GM18502 (cell line): Measurements from ENCODE around the gene MCHR1.
"Not testable (repeated sequence)": the region's sequence is repeated elsewhere in the genome, so short reads cannot be mapped to it uniquely, and the experiment has no call there.

Source experiments
- ATAC-seq: cut with Tn5 transposase; IDR thresholded peaks from one replicate; pipeline ENCODE4 v1.9.1; 2021; ENCODE audit warnings: mild to moderate bottlenecking; ENCODE audit not compliant: unreplicated experiment, poor library complexity

Gene MCHR1

DNA sequence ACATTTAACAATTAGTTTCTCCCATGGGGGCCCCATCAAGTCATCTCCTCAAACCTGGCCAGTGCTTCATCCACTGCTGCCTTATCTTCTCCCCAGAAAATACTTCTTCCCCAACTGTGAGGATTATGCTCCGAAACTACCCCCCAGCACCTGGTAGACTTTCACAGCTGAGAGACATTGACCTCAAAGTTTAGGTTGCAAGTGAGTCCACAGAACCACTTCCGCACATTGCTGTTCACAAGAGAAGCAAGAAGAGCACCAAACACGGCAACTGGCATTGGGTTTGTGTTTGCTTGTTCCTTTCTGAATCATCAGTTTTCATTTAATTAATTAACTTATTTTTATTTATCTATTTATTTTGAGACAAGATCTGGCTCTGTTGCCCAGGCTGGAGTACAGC is 6.1 kb downstream of the MCHR1 start:
- ATAC-seq, result no peak

- no peak for ATAC-seq
Observed at GRCh38 chr22:40687706-40688105, 8.4 kb downstream of the MCHR1 start.

DNA sequence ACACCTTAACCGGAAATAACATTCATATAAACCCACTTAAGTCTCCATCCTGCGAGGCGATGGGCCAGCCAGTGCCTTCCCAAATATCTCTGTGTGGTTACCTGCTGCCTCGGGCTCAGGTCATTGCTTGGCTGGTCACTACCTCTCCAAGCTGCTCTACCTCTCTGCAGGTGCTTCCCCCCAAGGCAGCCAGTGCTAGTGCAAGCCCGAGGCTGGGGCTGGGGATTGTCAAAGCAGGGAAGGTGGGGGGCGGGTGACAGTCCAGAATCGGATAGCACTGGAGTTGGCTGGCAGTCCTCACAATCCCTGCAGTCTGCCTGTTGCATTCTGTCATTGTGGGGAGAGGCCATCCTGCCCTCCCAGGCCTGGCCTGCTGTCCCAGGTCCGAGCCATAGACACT is 11.1 kb downstream of the MCHR1 start:
- no peak for ATAC-seq

- ATAC-seq, result no peak
Observed at GRCh38 chr22:40691532-40691931, 12.2 kb downstream of the MCHR1 start.

- ATAC-seq, result no peak
Observed at GRCh38 chr22:40694411-40694810, 15.1 kb downstream of the MCHR1 start.

DNA sequence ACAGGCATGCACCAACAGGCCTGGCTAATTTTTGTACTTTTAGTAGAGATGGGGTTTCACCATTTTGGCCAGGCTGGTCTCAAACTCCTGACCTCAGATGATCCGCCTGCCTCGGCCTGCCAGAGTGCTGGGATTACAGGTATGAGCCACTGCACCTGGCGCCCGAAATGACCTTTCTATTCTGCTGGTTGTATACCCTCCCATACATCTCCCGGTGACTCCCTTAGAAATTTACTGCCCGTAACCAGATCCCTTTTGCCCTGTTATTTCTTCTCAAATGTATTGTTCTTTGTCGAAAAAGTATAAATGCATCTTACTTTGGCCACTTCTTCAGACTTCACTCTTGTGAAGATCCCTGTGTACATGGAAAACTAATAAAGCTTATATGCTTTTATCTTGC is 22.0 kb downstream of the MCHR1 start:
- ATAC-seq, result no peak

DNA sequence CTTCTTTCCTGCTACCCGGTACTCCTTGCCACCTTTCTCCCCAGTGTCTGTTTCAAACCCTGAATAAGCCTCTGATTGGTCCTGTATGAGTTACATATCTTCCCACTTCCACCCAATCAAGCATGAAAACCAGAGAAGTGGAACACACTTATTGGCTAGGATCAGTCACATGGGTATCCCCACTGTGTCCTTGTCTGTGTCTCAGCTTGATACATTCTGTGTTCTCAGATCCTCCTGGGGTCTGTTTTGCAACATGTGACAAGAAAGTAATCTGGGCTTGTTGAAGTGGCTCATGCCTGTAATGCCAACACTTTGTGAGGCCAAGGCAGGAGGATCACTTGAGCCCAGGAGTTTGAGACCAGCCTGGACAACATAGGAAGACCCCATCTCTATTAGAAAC is 23.9 kb downstream of the MCHR1 start:
- no peak for ATAC-seq

GRCh38 chr22:40703736-40704135 is 24.5 kb downstream of the MCHR1 start:
- no peak for ATAC-seq

DNA sequence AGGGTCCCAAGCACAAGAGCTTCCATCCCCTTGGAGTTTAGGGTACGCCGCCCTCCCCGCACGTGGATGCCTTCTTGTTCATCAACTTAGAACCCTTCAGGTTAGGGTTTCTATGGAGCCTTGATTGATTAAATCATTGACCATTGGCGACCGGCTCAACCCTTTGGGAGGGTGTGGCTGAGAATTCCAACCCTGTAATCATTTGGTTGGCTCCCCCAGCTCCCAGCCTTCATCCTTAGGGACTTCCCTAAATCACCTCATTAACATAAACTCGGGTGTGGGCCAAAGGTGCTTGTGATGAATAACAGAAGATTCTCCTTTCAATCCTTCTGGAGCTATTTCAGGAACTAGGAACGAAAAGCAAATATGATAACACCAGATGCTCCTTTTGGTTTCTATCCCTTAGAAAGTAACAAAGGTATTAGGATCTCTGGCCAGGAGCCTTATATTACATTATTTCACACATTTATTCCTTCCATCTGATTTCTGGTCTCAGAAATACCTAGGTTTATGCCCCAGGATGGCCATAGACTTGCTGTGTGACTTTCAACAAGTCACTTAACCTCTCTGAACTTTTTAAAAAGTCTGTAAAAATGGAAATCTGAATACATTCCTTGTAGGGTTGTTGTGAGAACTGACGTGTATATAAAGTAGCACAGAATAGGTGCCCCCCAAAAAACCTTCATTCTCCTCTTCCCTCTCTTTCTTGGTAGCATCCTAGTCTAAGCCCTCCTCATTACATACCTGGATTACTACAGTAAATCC is 26.8 kb downstream of the MCHR1 start:
- ATAC-seq, result no peak

- no peak for ATAC-seq
Observed at GRCh38 chr22:40707154-40707553, 27.9 kb downstream of the MCHR1 start.

DNA sequence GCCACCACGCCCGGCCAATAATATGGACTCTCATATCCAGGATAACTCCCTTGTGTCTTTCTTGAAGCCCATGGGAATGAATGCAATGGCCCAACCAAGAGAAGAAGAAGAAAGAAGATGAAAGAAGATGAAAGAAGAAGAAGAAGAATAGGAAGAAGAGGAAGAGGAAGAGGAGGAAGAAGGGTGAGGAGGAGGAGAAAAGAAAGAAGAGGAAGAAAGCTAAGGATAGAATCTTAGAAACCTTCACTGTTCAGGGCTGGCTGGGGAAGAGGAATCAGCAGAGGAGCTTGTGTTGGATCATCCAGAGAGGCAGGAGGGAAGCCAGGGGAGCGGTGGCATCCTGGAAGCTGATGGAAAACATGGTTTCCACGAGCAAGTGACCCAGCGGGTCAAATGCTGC is 28.9 kb downstream of the MCHR1 start:
- ATAC-seq, result no peak

DNA sequence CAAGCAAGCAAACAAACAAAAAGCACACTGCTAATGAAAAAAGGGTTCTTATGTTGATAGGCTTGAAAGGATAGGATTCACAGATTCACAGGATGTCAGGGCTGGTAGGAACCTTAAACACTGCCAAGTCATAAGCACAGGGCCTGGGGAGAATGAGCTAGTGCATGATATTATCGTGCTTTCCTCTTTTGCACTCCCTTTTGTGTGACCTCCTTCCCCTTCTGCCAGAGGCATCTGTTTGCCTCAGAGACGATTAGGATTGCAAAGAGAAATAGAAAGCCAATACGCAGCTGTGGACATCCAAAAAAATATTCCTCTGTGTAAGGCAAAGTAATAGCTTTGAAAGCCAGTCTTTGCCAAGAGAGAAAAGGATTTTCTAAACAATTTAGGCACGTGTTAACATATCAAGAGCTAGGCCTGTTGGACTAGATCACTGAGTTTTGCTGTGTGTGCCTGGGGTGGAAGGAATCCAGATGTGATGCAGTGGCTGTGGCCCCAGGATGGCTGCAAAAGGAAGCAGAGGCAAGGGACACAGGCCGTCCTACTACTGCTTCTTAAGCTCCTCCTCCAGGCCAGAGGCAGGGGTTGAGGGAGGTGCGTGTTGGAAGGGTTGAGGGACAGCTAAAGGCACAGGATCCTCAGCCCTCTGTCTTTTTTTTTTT is 30.6 kb downstream of the MCHR1 start:
- no peak for ATAC-seq

DNA sequence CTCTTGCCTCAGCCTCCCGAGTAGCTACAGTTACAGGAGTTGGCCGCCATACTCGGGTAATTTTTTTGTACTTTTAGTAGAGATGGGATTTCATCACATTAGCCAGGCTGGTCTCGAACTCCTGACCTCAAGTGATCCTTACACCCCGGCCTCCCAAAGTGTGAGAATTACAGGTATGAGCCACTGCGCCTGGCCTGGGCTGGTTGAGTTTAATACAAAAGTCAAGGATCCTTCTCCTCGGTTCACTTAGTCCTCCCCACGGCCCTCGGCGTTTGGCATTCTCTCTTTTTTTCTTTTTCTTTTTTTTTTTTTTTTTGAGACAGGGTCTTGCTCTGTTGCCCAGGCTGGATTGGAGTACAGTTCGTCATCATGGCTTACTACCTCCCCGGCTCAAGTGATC is 33.0 kb downstream of the MCHR1 start:
- ATAC-seq, result no peak

DNA sequence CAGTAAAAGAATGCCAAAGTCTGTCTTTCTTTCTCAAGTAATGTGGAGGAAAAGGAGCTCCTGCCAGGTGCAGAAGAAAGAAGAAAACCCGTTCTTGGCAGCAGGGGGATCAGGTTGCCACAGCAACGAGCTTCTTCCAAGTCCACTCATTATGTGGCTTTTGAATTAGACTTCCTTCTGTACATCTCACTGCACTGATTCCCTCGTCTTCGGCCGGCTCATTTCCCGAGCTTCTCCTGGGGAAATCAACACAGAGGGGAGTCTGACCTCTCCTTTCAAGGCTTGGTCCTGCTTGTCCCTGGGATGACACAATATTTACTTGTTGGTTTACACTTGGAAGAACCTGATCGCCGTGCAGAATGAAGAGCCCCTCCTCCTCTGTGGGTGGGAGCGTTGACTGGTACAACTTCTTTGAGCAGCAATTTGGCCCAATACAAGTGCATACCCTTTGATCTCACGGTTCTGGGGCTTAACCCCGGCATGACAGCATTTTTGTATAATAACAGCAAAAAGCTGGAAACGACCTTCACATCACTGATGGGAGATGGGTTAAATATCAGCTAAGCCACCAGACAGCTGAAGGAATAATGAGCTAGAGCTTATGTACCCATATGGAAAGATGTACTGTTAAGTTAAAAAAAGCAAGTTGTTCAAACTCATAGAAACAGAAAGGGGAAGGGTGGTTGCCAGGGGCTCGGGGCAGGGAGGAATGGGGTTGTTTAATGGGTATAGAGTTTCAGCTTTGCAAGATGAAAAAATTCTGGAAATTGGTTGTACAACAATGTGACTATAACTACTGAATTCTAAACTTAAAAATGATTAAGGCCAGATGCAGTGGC is 35.4 kb downstream of the MCHR1 start:
- no peak for ATAC-seq

DNA sequence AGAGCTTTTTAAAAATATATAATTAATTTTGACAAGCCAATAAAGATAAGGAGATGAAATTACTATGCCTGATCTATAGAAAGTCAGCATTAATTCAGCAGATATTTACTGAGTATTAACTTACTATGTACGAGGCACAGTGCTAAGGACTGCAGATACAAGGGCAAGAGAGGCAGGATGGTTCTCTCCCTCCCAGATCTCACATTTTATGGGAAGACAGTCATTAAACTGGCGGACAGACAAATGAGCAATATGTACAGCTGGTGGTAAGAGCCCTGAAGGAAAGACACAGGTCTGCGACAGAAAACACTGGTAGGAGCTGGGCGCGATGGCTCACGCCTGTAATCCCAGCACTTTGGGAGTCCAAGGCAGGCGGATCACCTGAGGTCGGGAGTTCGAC is 36.8 kb downstream of the MCHR1 start:
- no peak for ATAC-seq

DNA sequence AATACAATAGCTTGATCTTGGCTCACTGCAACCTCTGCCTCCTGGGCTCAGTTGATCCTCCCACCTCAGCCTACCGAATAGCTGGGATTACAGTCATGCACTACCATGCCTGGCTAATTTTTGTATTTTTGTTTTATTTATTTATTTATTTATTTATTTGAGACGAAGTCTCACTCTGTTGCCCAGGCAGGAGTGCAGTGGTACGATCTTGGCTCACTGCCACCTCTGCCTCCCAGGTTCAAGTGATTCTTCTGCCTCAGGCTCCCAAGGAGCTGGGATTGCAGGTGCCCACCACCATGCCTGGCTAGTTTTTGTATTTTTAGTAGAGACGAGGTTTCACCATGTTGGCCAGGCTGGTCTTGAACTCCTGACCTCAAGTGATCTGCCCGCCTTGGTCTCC is 38.4 kb downstream of the MCHR1 start:
- not testable (repeated sequence) for ATAC-seq

DNA sequence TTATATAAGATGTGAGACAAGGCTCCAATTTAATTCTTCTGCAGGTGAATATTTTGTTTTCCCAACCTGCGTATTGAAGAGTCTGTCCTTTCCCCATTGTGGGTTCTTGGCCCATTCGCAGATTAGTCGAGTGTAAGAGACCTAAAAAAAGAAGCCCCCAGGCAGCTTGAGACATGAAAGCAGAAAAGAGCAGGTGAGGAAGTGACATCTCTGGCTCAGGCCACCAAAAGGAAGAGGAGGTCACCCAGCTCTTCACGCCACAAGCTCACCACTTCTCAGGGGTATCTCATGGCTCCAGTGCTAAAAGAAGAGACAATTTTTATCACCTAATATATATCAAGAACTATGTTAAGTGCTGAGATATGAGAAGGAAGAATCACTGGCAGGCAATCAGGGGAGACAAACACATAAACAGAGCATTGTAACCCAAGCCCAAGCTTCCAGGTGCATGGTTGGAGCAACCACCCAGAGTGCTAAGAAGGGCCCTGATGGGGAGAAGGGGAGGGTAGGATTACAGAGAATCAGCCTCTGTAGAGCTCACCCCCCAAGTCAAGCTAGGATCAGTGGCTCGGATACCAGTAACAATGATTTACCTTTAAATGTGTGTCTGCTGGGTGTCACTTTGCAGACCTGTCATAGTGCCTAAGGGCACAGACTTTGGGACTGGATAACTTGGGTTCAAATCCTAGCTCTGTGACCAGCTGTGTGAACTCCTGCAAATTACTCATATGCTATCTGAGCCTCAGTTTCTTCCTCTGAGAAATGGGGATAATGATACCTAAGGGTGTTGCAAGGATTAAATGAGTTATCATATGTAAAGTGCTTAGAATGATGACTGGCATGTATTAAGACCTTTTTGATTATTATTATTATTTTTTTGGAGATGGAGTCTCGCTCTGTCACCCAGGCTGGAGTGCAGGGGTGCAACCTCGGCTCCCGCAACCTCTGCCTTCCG is 39.2 kb downstream of the MCHR1 start:
- ATAC-seq, result no peak

DNA sequence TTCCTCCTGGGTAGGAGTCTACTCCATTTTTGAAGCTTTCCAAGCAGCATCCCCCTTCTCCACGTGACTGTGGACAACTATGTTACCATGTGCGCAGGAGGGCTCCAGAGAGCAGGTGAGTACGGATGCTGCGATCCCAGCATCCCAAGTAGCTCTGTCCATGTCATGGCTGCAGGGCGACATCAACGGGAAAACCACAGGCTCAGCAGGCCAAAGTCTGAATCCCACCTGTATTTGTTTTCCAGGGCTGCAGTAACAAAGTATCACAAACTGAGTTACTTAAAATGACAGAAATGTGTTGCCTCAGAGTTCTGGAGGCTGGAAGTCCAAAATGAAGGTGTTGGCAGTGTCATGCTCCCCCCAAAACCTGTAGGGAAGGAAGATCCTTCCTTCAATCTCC is 40.3 kb downstream of the MCHR1 start:
- no peak for ATAC-seq

DNA sequence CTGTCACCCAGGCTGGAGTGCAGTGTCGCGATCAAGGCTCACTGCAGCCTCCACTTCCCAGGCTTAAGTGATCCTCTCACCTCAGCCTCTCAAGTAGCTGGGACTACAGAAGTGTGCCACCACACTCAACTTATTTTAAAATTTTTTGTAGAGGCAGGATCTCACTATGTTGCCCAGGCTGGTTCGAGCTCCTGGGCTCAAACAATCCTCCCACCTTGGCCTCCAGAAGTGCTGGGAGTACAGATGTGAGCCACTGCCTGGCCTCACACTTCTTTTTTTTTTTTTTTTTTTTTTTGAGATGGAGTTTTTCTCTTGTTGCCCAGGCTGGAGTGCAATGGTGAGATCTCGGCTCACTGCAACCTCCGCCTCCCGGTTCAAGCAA is 40.9 kb downstream of the MCHR1 start:
- not testable (repeated sequence) for ATAC-seq
